NCI-H1694 (cell line): ENCODE measurements around the gene NYNRIN.
"Not testable (repeated sequence)": the region's sequence is repeated elsewhere in the genome, so short reads cannot be mapped to it uniquely, and the experiment has no call there.

ENCODE experiments used
- DNase-seq: peaks from one replicate; lab custom pipeline; 2025; lab: John Stamatoyannopoulos, UW

The NYNRIN gene

GRCh38 chr14:24431569-24432258, 32.9 kb downstream of the NYNRIN start:
- DNase-seq: peak; percentile 87

DNA sequence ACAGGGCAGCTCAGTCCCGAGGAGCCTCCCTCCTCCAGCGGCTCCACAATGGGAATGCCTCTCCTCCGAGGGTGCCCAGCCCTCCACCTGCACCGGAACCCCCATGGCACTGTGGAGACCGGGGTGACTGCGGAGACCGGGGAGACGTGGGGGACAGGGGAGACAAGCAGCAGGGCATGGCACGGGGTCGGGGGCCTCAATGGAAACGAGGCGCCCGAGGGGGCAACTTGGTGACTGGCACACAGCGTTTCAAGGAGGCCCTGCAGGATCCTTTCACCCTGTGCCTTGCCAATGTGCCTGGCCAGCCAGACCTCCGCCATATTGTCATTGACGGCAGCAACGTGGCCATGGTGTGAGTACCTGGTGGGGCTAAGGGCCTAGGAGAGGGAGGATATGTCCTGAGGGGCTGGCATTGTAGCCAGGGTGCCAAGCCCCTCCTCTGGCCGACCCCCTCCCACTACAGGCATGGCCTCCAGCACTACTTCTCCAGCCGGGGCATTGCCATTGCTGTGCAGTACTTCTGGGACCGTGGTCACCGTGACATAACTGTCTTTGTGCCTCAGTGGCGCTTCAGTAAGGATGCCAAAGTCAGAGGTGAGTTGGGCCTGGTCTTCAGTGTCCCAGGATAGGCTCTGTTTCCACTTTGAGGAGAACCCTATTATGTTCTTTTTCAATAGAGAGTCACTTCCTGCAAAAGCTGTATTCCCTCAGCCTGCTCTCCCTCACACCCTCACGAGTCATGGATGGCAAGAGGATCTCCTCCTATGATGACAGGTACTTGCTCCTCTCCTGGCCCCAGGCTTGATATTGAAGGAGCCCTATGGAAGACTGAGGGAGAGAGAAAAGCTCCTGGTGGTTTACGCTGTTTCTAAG, 33.7 kb downstream of the NYNRIN start:
- DNase-seq: no peak

DNA sequence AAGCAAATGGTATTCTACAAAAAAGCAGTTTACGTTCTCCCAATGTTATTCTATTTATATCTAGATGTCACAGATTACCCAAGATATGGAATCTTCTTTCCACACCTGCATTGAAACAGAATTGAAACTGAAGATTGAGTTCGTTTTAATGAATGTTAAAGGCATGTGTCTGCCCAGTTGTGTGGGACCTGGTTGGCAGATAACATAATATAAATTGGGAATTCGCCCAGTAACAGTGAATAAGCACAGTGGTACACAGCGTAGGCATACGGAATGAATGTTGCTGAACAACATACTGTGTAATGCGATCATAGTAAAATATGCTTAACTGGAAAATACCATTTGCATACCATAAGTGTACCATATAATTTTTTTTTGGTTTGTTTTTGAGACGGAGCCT, 35.2 kb downstream of the NYNRIN start:
- DNase-seq: no peak

DNA sequence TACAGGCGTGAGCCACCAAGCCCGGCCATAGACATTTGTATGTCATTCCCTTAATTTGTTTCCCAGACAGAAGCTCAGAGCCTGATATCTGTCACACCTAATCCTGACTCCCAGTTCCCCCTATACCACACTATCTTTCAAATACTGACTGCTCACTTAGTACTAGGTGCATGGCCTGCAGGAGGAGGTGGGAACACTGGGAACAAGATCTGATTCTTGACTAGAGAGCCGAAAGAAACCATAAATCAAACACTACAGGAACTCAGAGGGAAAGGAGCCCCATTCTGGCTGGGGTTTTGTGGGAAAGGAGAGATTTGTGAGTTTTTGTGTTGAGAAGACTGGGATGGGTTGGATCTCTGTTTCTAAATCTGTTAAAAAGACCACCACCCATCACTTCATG, 35.9 kb downstream of the NYNRIN start:
- DNase-seq: no peak

DNA sequence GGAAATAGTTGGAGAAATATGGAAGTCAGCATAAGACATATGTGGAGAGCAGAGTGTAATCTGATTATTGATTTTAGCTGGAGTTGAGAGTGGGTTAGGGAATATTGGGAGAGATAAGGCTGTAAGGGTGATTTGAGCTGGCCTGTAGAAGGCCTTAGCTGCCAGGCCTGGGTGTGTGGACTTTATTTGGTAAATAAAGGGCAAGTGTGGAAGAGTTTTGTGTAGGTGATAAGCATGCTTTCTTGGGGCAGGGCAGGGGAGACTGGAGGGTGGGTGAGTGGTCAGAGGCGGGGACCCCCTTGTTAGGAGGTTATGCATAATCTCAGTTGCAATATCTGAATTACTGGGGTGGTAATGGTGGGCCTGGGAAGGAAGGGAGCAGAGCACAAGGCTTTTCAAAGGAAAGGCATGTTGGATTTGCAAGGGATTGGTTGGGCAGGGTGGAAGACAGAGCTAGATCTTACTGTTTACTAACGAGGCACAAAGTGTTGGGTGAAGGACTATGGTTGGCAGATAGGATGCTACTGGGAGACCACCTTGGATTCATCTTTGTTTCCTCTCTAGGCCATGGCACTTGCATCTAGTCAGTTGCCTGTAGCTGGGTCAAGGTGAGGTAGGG, 36.5 kb downstream of the NYNRIN start:
- no peak for DNase-seq

- no peak for DNase-seq
Observed at GRCh38 chr14:24435998-24436354, 37.2 kb downstream of the NYNRIN start.

GRCh38 chr14:24436355-24437019, 37.7 kb downstream of the NYNRIN start:
- peak; percentile 67 for DNase-seq

- DNase-seq: no peak
Observed at GRCh38 chr14:24437020-24437735, 38.4 kb downstream of the NYNRIN start.

- no peak for DNase-seq
Observed at GRCh38 chr14:24437736-24438067, 38.9 kb downstream of the NYNRIN start.

GRCh38 chr14:24438223-24439097, 39.7 kb downstream of the NYNRIN start:
- DNase-seq: no peak

DNA sequence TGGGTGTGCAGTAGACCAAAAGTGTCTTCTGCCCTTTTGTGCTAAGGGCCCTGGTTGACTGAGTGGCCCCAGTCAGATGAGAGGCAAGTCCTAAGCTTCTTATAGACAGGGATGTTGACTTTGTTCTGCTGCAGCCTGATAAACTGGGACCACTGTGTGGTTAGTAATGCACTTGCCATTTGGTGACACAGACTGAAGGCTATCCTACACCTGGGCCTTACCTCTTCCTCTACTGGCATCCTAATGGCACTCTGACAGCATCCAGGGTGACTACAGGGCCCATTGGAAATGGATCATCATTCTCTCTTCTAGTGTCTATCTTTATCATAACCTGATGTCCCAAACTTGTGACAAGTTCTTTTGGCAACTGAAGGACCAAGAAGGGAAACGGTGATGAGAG, 40.5 kb downstream of the NYNRIN start:
- no peak for DNase-seq

- no peak for DNase-seq
Observed at GRCh38 chr14:24439830-24440605, 41.2 kb downstream of the NYNRIN start.

DNA sequence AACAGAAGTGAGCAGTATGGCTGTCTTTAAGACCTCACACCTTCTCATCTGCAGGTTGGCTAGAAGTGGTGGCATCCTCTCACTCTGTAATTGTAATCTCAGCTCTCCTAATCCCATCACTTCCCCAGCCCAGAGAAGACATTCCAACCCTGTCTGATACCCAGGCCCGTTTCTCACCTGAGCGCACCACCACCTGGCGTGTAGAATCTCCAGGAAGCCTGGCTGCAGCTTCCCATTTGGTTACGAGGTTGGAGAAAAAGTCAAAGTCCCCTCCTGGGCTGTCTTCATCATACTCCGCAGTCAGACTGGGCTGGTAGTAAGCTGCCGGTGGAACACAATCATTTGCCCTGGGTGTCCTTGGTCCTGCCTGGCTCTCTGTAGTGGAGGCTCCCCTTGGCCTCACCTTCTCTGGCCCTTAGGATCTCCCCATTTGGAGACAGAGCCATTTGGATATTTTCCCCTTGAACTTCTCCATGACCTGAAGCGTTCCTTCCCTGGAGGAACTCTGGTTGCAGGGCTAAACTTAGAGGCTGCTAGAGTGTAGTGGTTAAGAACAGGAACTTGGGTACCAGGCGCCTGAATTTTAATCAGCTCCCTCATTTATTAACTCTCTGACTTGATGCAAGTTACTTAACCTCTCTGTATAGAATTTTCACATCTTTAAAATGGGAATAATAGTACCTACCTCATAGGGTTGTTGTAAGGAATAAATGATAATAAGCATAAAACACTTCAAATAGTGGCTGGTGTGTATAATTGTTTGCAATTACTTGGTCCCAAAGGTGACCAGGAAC, 42.0 kb downstream of the NYNRIN start:
- DNase-seq: no peak

- no peak for DNase-seq
Observed at GRCh38 chr14:24441485-24441884, 42.7 kb downstream of the NYNRIN start.

GRCh38 chr14:24441904-24442239, 43.1 kb downstream of the NYNRIN start:
- peak; percentile 63 for DNase-seq

- peak; percentile 99 for DNase-seq
Observed at GRCh38 chr14:24442240-24443052, 43.6 kb downstream of the NYNRIN start, which contains the start of gene SDR39U1. Gene SDR39U1, minus strand, starts transcription at chr14:24442776. Its CDS starts 7 bp downstream, at chr14:24442769.

DNA sequence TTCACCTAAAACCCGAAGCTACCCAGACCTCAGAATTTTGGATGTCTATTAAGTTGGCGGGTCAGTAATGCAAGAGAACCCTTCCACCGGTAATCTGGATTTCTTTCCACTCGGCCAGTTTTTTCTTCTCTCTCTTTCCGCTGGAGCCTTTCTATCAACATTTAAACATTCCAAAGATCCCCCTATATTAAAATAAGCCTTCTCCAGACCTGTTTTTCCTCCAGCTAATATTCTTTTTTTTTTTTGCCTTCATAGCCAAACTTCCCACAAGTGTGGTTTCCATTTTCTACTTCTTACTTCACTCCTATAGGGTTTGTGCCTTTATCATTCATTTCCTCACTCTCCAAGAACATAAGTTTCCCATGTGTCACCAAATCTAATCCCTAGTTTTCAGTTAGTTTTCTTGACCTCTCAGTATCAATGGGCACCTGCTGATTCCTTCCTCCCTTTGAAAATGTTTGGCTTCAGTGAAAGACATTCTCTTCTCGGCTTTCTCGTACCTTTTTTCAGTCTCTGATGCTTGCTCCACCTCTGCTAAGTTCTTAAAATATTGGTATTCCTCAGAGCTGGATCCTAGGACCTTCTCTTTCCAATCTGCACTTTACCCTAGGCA, 44.4 kb downstream of the NYNRIN start:
- DNase-seq: no peak

- not testable (repeated sequence) for DNase-seq
Observed at GRCh38 chr14:24450828-24451227, 52.0 kb downstream of the NYNRIN start.
